Hepatocyte (in vitro differentiated cells): ENCODE data around the gene ECSCR. TPM values are rescaled to one million over a fixed set of nuclear protein-coding genes. Genes with fewer than 3 reads are reported as not detected.

Experiments
- DNase-seq: peaks from one replicate; pipeline ENCODE4 v3.0.0-alpha.2; 2016; ENCODE audit warnings: low spot score
- H2AFZ ChIP-seq: fragments of 200-600 bp; sonication (generic); 2 replicates; pipeline ENCODE4 v1.6.0; 2016; ENCODE audit warnings: antibody characterized with exemption, mild to moderate bottlenecking
- H3K27ac ChIP-seq: fragments of 200-600 bp; sonication (generic); 2 replicates; pipeline ENCODE4 v1.5.1; 2016; ENCODE audit warnings: mild to moderate bottlenecking
- H3K27me3 ChIP-seq: fragments of 200-600 bp; sonication (generic); 2 replicates; pipeline ENCODE4 v1.6.1; 2016
- H3K36me3 ChIP-seq: fragments of 200-600 bp; sonication (generic); replicated peaks from 2 replicates; pipeline ENCODE4 v1.5.1; 2016; ENCODE audit warnings: low read depth; ENCODE audit not compliant: insufficient read depth
- H3K4me1 ChIP-seq: fragments of 200-600 bp; sonication (generic); 2 replicates; pipeline ENCODE4 v1.5.1; 2016; ENCODE audit warnings: mild to moderate bottlenecking, moderate library complexity; ENCODE audit not compliant: insufficient read depth
- H3K4me2 ChIP-seq: fragments of 200-600 bp; sonication (generic); 2 replicates; pipeline ENCODE4 v1.6.0; 2016
- H3K4me3 ChIP-seq: fragments of 200-600 bp; sonication (generic); 2 replicates; pipeline ENCODE4 v1.5.1; 2016; ENCODE audit warnings: mild to moderate bottlenecking
- H3K79me2 ChIP-seq: fragments of 200-600 bp; sonication (generic); 2 replicates; pipeline ENCODE4 v1.6.0; 2017; ENCODE audit warnings: mild to moderate bottlenecking
- H3K9me2 ChIP-seq: fragments of 200-600 bp; sonication (generic); replicated peaks from 2 replicates; pipeline ENCODE4 v1.6.0; 2017; ENCODE audit warnings: mild to moderate bottlenecking; ENCODE audit not compliant: insufficient read depth
- H3K9me3 ChIP-seq: fragments of 200-600 bp; sonication (generic); 2 replicates; pipeline ENCODE4 v1.5.1; 2016; ENCODE audit warnings: low read depth, mild to moderate bottlenecking
- H4K20me1 ChIP-seq: fragments of 200-600 bp; sonication (generic); 2 replicates; pipeline ENCODE4 v1.6.0; 2016; ENCODE audit warnings: mild to moderate bottlenecking; ENCODE audit not compliant: insufficient read depth, poor library complexity, severe bottlenecking
- EZH2 ChIP-seq: fragments of 200-600 bp; sonication (generic); IDR thresholded peaks from 2 replicates; pipeline ENCODE4 v1.6.1; 2016; ENCODE audit warnings: antibody characterized with exemption, mild to moderate bottlenecking, borderline replicate concordance
- EZH2phosphoT487 ChIP-seq: fragments of 200-600 bp; sonication (generic); IDR thresholded peaks from one replicate; pipeline ENCODE4 v1.6.1; 2018; ENCODE audit warnings: antibody characterized with exemption, mild to moderate bottlenecking, low read depth, moderate library complexity; ENCODE audit not compliant: unreplicated experiment, severe bottlenecking
- WGBS: methylation state at CpG from one replicate; pipeline ENCODE4 v1.1.6; 2016; ENCODE audit warnings: low lambda C conversion rate; ENCODE audit errors: missing lambda C conversion rate; 5-methylcytosine and 5-hydroxymethylcytosine counted together
- polyA plus RNA-seq: library from polyadenylated mRNA; unstranded; fragments of >200 nt; fragmentation: Nextera tagmentation; extraction: Ambion mirVana; gene quantifications from 2 replicates; pipeline ENCODE4 v1.2.1, GENCODE V29; 2016
- total RNA-seq: library from RNA; depleted of rRNA; stranded (reverse); fragments of >200 nt; gene quantifications from 2 replicates; pipeline ENCODE4 v1.2.3, GENCODE V29; 2014
- TF ChIP-seq, protein P1 (sequence below): fragments of 200-600 bp; sonication (generic); IDR thresholded peaks from 2 replicates; pipeline ENCODE4 v1.5.1; 2016; ENCODE audit warnings: antibody characterized with exemption, mild to moderate bottlenecking; ENCODE audit not compliant: poor library complexity

The ECSCR gene
- total and polyA plus RNA-seq, 2 experiments from 2014 or later, result 0.27 to 0.42 TPM

DNA sequence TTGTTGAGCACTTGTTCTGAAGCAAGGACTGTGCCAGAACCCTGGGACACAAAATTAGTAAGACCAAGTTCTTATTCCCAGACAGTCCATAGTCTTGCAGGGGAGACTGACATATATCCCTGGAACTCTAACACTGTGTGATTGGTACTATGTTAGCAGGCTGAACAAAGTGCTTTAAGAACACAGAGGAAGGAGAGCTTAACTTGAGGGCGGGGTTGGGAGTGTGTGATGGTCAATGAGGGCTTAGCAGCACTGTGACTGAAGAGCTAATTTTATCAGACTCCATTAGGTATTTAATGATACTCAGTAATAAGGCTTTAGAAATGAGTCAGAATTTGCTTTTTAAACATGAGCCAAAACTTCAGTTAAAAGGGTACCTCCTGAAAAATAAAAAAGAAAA lies 43.8 kb downstream of the ECSCR start:
- Histone ChIP-seq H3K9me2 (no peaks in the 10 kb centered on the region), H3K4me1 (peaks cover 21% of the 10 kb centered on the region), H3K4me3 (no peak overlapping the region), H3K27ac (peak overlapping the region; percentile 64), H2AFZ (no peak overlapping the region), H4K20me1 (no peaks in the 10 kb centered on the region), H3K4me2 (no peak overlapping the region), H3K79me2 (no peaks in the 10 kb centered on the region), H3K9me3 (no peaks in the 10 kb centered on the region), H3K36me3 (no peaks in the 10 kb centered on the region), H3K27me3 (no peaks in the 10 kb centered on the region)
- TF ChIP-seq, protein P1, sequence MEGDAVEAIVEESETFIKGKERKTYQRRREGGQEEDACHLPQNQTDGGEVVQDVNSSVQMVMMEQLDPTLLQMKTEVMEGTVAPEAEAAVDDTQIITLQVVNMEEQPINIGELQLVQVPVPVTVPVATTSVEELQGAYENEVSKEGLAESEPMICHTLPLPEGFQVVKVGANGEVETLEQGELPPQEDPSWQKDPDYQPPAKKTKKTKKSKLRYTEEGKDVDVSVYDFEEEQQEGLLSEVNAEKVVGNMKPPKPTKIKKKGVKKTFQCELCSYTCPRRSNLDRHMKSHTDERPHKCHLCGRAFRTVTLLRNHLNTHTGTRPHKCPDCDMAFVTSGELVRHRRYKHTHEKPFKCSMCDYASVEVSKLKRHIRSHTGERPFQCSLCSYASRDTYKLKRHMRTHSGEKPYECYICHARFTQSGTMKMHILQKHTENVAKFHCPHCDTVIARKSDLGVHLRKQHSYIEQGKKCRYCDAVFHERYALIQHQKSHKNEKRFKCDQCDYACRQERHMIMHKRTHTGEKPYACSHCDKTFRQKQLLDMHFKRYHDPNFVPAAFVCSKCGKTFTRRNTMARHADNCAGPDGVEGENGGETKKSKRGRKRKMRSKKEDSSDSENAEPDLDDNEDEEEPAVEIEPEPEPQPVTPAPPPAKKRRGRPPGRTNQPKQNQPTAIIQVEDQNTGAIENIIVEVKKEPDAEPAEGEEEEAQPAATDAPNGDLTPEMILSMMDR, result no peak
- TF ChIP-seq EZH2 (no peak), EZH2phosphoT487 (no peak)
- WGBS, result 93% methylated on average over 1 of the region's 1 CpG
- DNase-seq, result no peak

DNA sequence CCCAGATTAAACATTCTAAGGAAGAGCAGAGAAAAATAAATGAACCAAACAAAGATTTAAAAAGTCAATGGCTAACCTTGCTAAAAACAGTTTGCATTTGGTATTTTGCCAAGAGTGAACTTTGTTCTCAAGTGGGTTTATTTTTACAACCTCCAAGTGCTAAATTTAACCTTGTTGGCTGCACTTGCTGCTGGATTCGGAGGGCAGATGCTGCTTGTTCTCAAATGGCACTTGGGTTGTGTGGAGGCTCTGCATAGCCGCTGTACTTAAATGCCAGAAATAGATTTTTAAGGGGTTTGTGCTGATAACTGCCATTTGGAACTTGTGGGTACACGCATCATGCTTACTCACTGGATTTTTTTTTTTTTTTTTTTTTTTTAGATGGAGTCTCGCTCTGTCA lies 45.3 kb downstream of the ECSCR start:
- H3K79me2 ChIP-seq, result no peaks in the 10 kb centered on the region
- H3K4me2 ChIP-seq, result peak overlapping the region; percentile 2
- TF ChIP-seq EZH2phosphoT487, result no peak
- TF ChIP-seq, protein P1, result no peak
- no peak for TF ChIP-seq EZH2
- H2AFZ ChIP-seq, result no peak overlapping the region
- H3K4me1 ChIP-seq, result peaks cover 21% of the 10 kb centered on the region
- no peaks in the 10 kb centered on the region for H4K20me1 ChIP-seq
- H3K27ac ChIP-seq, result no peak overlapping the region
- no peak overlapping the region for H3K4me3 ChIP-seq
- WGBS, result 74% methylated on average over 3 of the region's 4 CpGs
- H3K9me2 ChIP-seq, result no peaks in the 10 kb centered on the region
- no peak for DNase-seq
- no peaks in the 10 kb centered on the region for H3K27me3 ChIP-seq
- no peaks in the 10 kb centered on the region for H3K9me3 ChIP-seq
- no peaks in the 10 kb centered on the region for H3K36me3 ChIP-seq

GRCh38 chr5:139416651-139417050 lies 45.9 kb downstream of the ECSCR start:
- H2AFZ ChIP-seq, result no peak overlapping the region
- WGBS, result 84% methylated on average over 9 of the region's 9 CpGs
- no peaks in the 10 kb centered on the region for H3K9me2 ChIP-seq
- peak overlapping the region; percentile 2 for H3K4me2 ChIP-seq
- no peak overlapping the region for H3K27ac ChIP-seq
- no peaks in the 10 kb centered on the region for H4K20me1 ChIP-seq
- no peak overlapping the region for H3K4me3 ChIP-seq
- no peak for TF ChIP-seq EZH2
- TF ChIP-seq, protein P1, result no peak
- no peak for TF ChIP-seq EZH2phosphoT487
- no peaks in the 10 kb centered on the region for H3K9me3 ChIP-seq
- no peak for DNase-seq
- no peaks in the 10 kb centered on the region for H3K27me3 ChIP-seq
- H3K79me2 ChIP-seq, result no peaks in the 10 kb centered on the region
- H3K36me3 ChIP-seq, result no peaks in the 10 kb centered on the region
- peaks cover 21% of the 10 kb centered on the region for H3K4me1 ChIP-seq

DNA sequence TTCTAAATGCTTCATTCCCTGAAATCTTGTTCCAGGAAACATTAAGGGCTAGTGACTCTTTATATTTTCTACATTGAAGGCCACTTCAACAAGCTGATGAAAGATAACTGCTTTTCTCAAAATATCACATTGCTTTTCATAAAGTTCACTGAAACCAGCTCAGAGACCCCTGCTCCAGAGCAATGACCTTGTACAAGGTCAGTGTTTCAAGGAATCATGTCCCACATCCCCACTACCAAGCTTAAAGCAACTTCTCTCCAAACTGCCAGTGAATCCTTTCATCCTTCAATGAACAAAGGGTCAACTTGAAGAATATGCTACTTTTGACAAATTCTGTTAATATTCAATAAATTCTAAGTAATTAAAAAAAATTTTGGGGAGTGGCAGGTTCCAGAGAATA lies 46.7 kb downstream of the ECSCR start:
- TF ChIP-seq EZH2phosphoT487, result no peak
- TF ChIP-seq, protein P1, result no peak
- TF ChIP-seq EZH2, result no peak
- H3K4me1 ChIP-seq, result peaks cover 21% of the 10 kb centered on the region
- no peaks in the 10 kb centered on the region for H3K36me3 ChIP-seq
- no peaks in the 10 kb centered on the region for H4K20me1 ChIP-seq
- H3K9me2 ChIP-seq, result no peaks in the 10 kb centered on the region
- no peak for DNase-seq
- H3K4me2 ChIP-seq, result no peak overlapping the region
- H3K27ac ChIP-seq, result no peak overlapping the region
- no peaks in the 10 kb centered on the region for H3K79me2 ChIP-seq
- H3K9me3 ChIP-seq, result no peaks in the 10 kb centered on the region
- no peak overlapping the region for H3K4me3 ChIP-seq
- no peak overlapping the region for H2AFZ ChIP-seq
- H3K27me3 ChIP-seq, result no peaks in the 10 kb centered on the region
